ENCODE results near the gene PAX2. TPM values are rescaled to one million over a fixed set of nuclear protein-coding genes. Genes with fewer than 3 reads are reported as not detected.

The PAX2 gene
- total and polyA plus RNA-seq, 7 experiments from 2014 or later: not detected

- peaks cover 9 to 27% (median 22%) of the 10 kb centered on the region in 7 donors for H3K4me1 Mint-ChIP-seq
- peaks cover 0 to 16% of the 10 kb centered on the region in 2 donors for H3K27me3 ChIP-seq (ENCODE audit: control insufficient read depth in 2 of 2, insufficient read depth in 2 of 2, low read length in 2 of 2)
These were observed 6.0 kb downstream of the PAX2 start for GRCh38 chr10:100751211-100751933.

DNA sequence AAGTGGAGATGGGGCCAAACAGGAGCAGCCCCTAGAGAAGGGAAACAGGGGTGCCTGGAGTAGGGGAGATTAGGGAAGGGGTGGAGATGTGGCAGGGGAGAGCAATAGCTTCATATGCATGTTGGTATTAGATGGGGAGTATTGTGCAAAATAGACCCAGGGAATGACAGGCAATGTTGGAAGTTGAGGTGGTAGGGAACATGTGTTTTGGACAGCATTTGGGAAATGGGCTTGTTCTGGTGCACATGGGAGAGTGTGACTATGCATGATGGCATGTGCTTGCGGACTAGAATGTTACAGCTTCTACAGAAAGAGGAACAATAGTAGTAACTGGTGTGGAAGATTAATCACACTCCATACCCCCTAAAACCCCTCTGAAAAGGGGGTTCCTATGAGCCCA is 10.4 kb downstream of the PAX2 start:
- intact Hi-C loops (cut with micrococcal nuclease): no loop called here
- Mint-ChIP-seq H3K4me1 (no peaks in the 10 kb centered on the region), H3K9me3 (no peaks in the 10 kb centered on the region), H3K36me3 (no peaks in the 10 kb centered on the region), H3K4me3 (no peak overlapping the region), H3K27ac (no peak overlapping the region), H3K27me3 (peaks cover 83 to 95% (median 88%) of the 10 kb centered on the region in 5 donors)
- DNase-seq (no peak), ATAC-seq (no peak)
- POLR2A ChIA-PET: no interaction called here
- CTCF ChIA-PET: no interaction called here
- Histone ChIP-seq H3K9me3 (ENCODE audit: control insufficient read depth in 2 of 3, low read length in 3 of 3) (no peaks in the 10 kb centered on the region), H3K27me3 (ENCODE audit: control insufficient read depth in 2 of 2, insufficient read depth in 2 of 2, low read length in 2 of 2) (no peaks in the 10 kb centered on the region), H3K27ac (ENCODE audit: low read depth, low read length) (no peak overlapping the region), H3K4me1 (ENCODE audit: control insufficient read depth in 2 of 2, insufficient read depth in 2 of 2, low read length in 2 of 2) (no peaks in the 10 kb centered on the region), H3K4me3 (ENCODE audit: low read length) (no peak overlapping the region), H3K36me3 (ENCODE audit: control insufficient read depth in 2 of 3, insufficient read depth in 3 of 3, low read length in 3 of 3) (no peaks in the 10 kb centered on the region)

More at GRCh38 chr10:100751211-100751933, 6.0 kb downstream of the PAX2 start:
- H3K27ac Mint-ChIP-seq: no peak overlapping the region
- H3K27me3 Mint-ChIP-seq: peaks cover 68 to 98% (median 71%) of the 10 kb centered on the region in 5 donors
- CTCF ChIA-PET: no interaction called here
- no peaks in the 10 kb centered on the region for H3K9me3 ChIP-seq (ENCODE audit: control insufficient read depth in 2 of 3, low read length in 3 of 3)
- H3K4me3 ChIP-seq (ENCODE audit: low read length): no peak overlapping the region
- no peaks in the 10 kb centered on the region for H3K9me3 Mint-ChIP-seq
- intact Hi-C loops (cut with micrococcal nuclease): no loop called here
- DNase-seq (no peak), ATAC-seq (no peak)
- POLR2A ChIA-PET: no interaction called here
- no peak overlapping the region for H3K4me3 Mint-ChIP-seq
- H3K4me1 ChIP-seq (ENCODE audit: control insufficient read depth in 2 of 2, insufficient read depth in 2 of 2, low read length in 2 of 2): peaks cover 4% of the 10 kb centered on the region in 2 donors
- no peak overlapping the region for H3K27ac ChIP-seq (ENCODE audit: low read depth, low read length)
- H3K36me3 Mint-ChIP-seq: no peaks in the 10 kb centered on the region
- no peaks in the 10 kb centered on the region for H3K36me3 ChIP-seq (ENCODE audit: control insufficient read depth in 2 of 3, insufficient read depth in 3 of 3, low read length in 3 of 3)

GRCh38 chr10:100759331-100759730 is 13.9 kb downstream of the PAX2 start:
- H3K36me3 Mint-ChIP-seq: no peaks in the 10 kb centered on the region
- intact Hi-C loops (cut with micrococcal nuclease): no loop called here
- no peak overlapping the region for H3K4me3 Mint-ChIP-seq
- ChIA-PET CTCF (no interaction called here), POLR2A (no interaction called here)
- Histone ChIP-seq H3K27me3 (ENCODE audit: control insufficient read depth in 2 of 2, insufficient read depth in 2 of 2, low read length in 2 of 2) (no peaks in the 10 kb centered on the region), H3K36me3 (ENCODE audit: control insufficient read depth in 2 of 3, insufficient read depth in 3 of 3, low read length in 3 of 3) (no peaks in the 10 kb centered on the region), H3K27ac (ENCODE audit: low read depth, low read length) (no peak overlapping the region), H3K4me1 (ENCODE audit: control insufficient read depth in 2 of 2, insufficient read depth in 2 of 2, low read length in 2 of 2) (no peaks in the 10 kb centered on the region), H3K9me3 (ENCODE audit: control insufficient read depth in 2 of 3, low read length in 3 of 3) (no peaks in the 10 kb centered on the region), H3K4me3 (ENCODE audit: low read length) (no peak overlapping the region)
- no peak for ATAC-seq
- no peaks in the 10 kb centered on the region for H3K4me1 Mint-ChIP-seq
- no peak for DNase-seq
- peaks cover 72 to 85% (median 81%) of the 10 kb centered on the region in 5 donors for H3K27me3 Mint-ChIP-seq
- no peak overlapping the region for H3K27ac Mint-ChIP-seq
- no peaks in the 10 kb centered on the region for H3K9me3 Mint-ChIP-seq

DNA sequence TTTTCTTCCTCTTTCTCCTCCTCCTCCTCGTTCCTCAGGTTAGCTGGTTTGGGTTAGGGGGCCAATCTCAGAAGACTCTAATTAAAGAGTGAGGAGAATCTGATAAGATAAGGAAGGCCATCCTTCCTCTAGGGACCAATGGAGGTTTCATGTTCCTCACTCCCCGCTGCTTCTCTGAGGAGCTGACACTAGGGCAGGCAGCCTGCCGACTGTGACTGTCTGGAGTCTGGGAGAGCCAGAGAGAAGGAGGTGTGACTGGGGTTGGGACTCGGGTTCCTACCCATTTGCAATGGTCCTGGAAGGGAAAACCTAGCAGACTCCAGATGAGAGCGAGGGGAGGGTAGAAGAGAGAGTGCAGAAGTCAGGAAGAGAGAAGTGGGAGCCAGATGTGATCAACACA is 15.3 kb downstream of the PAX2 start:
- Mint-ChIP-seq H3K4me1 (no peaks in the 10 kb centered on the region), H3K4me3 (no peak overlapping the region), H3K27ac (no peak overlapping the region), H3K36me3 (no peaks in the 10 kb centered on the region), H3K27me3 (peaks cover 66 to 86% (median 75%) of the 10 kb centered on the region in 5 donors), H3K9me3 (no peaks in the 10 kb centered on the region)
- Histone ChIP-seq H3K27ac (ENCODE audit: low read depth, low read length) (no peak overlapping the region), H3K36me3 (ENCODE audit: control insufficient read depth in 2 of 3, insufficient read depth in 3 of 3, low read length in 3 of 3) (no peaks in the 10 kb centered on the region), H3K4me3 (ENCODE audit: low read length) (no peak overlapping the region), H3K4me1 (ENCODE audit: control insufficient read depth in 2 of 2, insufficient read depth in 2 of 2, low read length in 2 of 2) (no peaks in the 10 kb centered on the region), H3K9me3 (ENCODE audit: control insufficient read depth in 2 of 3, low read length in 3 of 3) (no peaks in the 10 kb centered on the region), H3K27me3 (ENCODE audit: control insufficient read depth in 2 of 2, insufficient read depth in 2 of 2, low read length in 2 of 2) (no peaks in the 10 kb centered on the region)
- POLR2A ChIA-PET: no interaction called here
- CTCF ChIA-PET: no interaction called here
- no peak for ATAC-seq
- DNase-seq: no peak
- intact Hi-C loops (cut with micrococcal nuclease): no loop called here

- peaks cover 66 to 87% (median 73%) of the 10 kb centered on the region in 5 donors for H3K27me3 Mint-ChIP-seq
- DNase-seq (no peak), ATAC-seq (no peak)
- H3K4me1 Mint-ChIP-seq: no peaks in the 10 kb centered on the region
- no peaks in the 10 kb centered on the region for H3K36me3 ChIP-seq (ENCODE audit: control insufficient read depth in 2 of 3, insufficient read depth in 3 of 3, low read length in 3 of 3)
- POLR2A ChIA-PET: no interaction called here
- H3K4me1 ChIP-seq (ENCODE audit: control insufficient read depth in 2 of 2, insufficient read depth in 2 of 2, low read length in 2 of 2): no peaks in the 10 kb centered on the region
- H3K36me3 Mint-ChIP-seq: no peaks in the 10 kb centered on the region
- H3K27me3 ChIP-seq (ENCODE audit: control insufficient read depth in 2 of 2, insufficient read depth in 2 of 2, low read length in 2 of 2): no peaks in the 10 kb centered on the region
- no peak overlapping the region for H3K4me3 Mint-ChIP-seq
- H3K9me3 ChIP-seq (ENCODE audit: control insufficient read depth in 2 of 3, low read length in 3 of 3): no peaks in the 10 kb centered on the region
- no peaks in the 10 kb centered on the region for H3K9me3 Mint-ChIP-seq
- CTCF ChIA-PET: no interaction called here
- H3K4me3 ChIP-seq (ENCODE audit: low read length): no peak overlapping the region
- no peak overlapping the region for H3K27ac ChIP-seq (ENCODE audit: low read depth, low read length)
- intact Hi-C loops (cut with micrococcal nuclease): no loop called here
- no peak overlapping the region for H3K27ac Mint-ChIP-seq
These were observed 15.8 kb downstream of the PAX2 start for GRCh38 chr10:100761191-100761590.

DNA sequence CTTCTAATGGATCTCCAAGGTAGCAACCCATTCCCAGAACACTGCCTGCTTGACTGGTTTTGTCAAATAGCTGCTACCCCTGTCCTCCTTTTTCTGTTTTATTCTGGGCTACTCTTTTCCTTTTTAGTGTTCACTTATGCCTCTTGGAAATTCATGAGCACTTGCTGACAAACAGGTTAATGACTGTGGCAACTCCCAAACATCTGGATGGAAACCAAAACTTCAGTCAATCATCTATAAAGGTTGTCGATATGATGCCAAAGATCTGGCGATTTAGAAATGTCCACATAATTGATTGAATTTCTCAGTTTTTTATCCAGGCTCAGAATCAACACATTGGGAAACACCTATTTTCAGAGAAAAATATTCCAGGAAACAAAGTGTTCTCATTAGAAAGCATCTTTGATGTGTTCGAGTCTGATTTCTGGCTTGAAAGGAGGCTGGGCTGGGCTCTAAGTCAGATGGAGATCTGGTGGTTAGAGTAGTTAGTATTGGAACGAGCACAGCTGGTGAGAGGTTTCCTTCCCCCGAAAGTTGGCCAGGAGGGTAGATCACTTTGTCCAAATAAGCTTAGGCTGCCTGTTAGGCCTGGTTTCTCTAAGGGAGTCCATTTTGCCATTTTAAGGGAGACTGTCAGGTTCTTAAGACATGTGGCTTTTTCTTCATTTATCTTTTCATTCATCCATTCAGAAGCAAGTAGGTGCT is 17.8 kb downstream of the PAX2 start:
- Mint-ChIP-seq H3K27me3 (peaks cover 60 to 77% (median 76%) of the 10 kb centered on the region in 5 donors), H3K4me3 (no peak overlapping the region), H3K9me3 (no peaks in the 10 kb centered on the region), H3K36me3 (no peaks in the 10 kb centered on the region), H3K27ac (no peak overlapping the region), H3K4me1 (no peaks in the 10 kb centered on the region)
- Histone ChIP-seq H3K4me3 (ENCODE audit: low read length) (no peak overlapping the region), H3K9me3 (ENCODE audit: control insufficient read depth in 2 of 3, low read length in 3 of 3) (no peaks in the 10 kb centered on the region), H3K36me3 (ENCODE audit: control insufficient read depth in 2 of 3, insufficient read depth in 3 of 3, low read length in 3 of 3) (no peaks in the 10 kb centered on the region), H3K27me3 (ENCODE audit: control insufficient read depth in 2 of 2, insufficient read depth in 2 of 2, low read length in 2 of 2) (no peaks in the 10 kb centered on the region), H3K4me1 (ENCODE audit: control insufficient read depth in 2 of 2, insufficient read depth in 2 of 2, low read length in 2 of 2) (no peaks in the 10 kb centered on the region), H3K27ac (ENCODE audit: low read depth, low read length) (no peak overlapping the region)
- intact Hi-C loops (cut with micrococcal nuclease): no loop called here
- DNase-seq: no peak
- no peak for ATAC-seq
- ChIA-PET CTCF (no interaction called here), POLR2A (no interaction called here)
